ENCODE measurements around the gene WDR93.
A peak's percentile ranks its signal among the peaks of the same experiment; 100 is the strongest.

WDR93 gene

GRCh38 chr15:89654847-89655805 lies 35.5 kb upstream of the WDR93 start, which contains the start of gene KIF7 (continued):
- TF ChIP-seq ZNF280D (tag by site-specific recombination; IDR thresholded peaks at IDR 0.05) (no peak), BCL6B (tag by site-specific recombination; IDR thresholded peaks at IDR 0.05) (no peak), ZNF677 (tag by site-specific recombination; IDR thresholded peaks at IDR 0.05) (no peak), WT1 (tag by site-specific recombination; IDR thresholded peaks at IDR 0.05) (peak; percentile 30; the same call in 1 of the 2 replicates), PRDM4 (tag by site-specific recombination; IDR thresholded peaks at IDR 0.05) (no peak), ZNF610 (tag by site-specific recombination; IDR thresholded peaks at IDR 0.05; ENCODE audit: borderline replicate concordance) (no peak), ZNF670 (tag by site-specific recombination; IDR thresholded peaks at IDR 0.05; ENCODE audit: low read depth) (no peak), ZNF76 (tag by site-specific recombination; IDR thresholded peaks at IDR 0.05; ENCODE audit: borderline replicate concordance, low read depth) (no peak), ZNF501 (tag by site-specific recombination; IDR thresholded peaks at IDR 0.05) (peak; percentile 71), ZSCAN18 (tag by site-specific recombination; IDR thresholded peaks at IDR 0.05) (no peak), ZSCAN16 (tag by site-specific recombination; IDR thresholded peaks at IDR 0.05) (peak; percentile 98), ZNF768 (tag by site-specific recombination; IDR thresholded peaks at IDR 0.05) (no peak), ZNF221 (tag by site-specific recombination; IDR thresholded peaks at IDR 0.05; ENCODE audit: borderline replicate concordance) (no peak), ZNF140 (tag by site-specific recombination; IDR thresholded peaks at IDR 0.05) (no peak), ZNF580 (tag by site-specific recombination; IDR thresholded peaks at IDR 0.05) (no peak), ZNF837 (tag by site-specific recombination; IDR thresholded peaks at IDR 0.05) (no peak), YY2 (tag by site-specific recombination; IDR thresholded peaks at IDR 0.05) (no peak), ZFP3 (tag by site-specific recombination; IDR thresholded peaks at IDR 0.05; ENCODE audit: low read depth) (no peak), ZNF24 (tag by site-specific recombination; IDR thresholded peaks at IDR 0.05) (no peak), GFI1B (tag by site-specific recombination; IDR thresholded peaks at IDR 0.05) (no peak), ZIC2 (tag by site-specific recombination; IDR thresholded peaks at IDR 0.05) (no peak), ZNF426 (tag by site-specific recombination; IDR thresholded peaks at IDR 0.05) (no peak), ZNF138 (tag by site-specific recombination; IDR thresholded peaks at IDR 0.05; ENCODE audit: borderline replicate concordance) (no peak), ZBTB49 (tag by site-specific recombination; IDR thresholded peaks at IDR 0.05; ENCODE audit: low read depth) (no peak), ZNF26 (tag by site-specific recombination; IDR thresholded peaks at IDR 0.05) (no peak), ZNF146 (tag by site-specific recombination; IDR thresholded peaks at IDR 0.05) (no peak; the same call in 1 of the 2 replicates)
